ENCODE data around the gene GXYLT1. TPM values are rescaled to one million over a fixed set of nuclear protein-coding genes. Genes with fewer than 3 reads are reported as not detected.

GXYLT1 gene
- total RNA-seq, 1 experiment from 2014 or later, result 8.3 TPM

Other genes with a start within 250 kb of the GXYLT1 start
- 1.8 and 5.6 TPM in 2 replicates for gene YAF2, start 93.4 kb upstream of the GXYLT1 start, total RNA-seq (2014; rRNA removed; shearing (Covaris generic))
- 21.5 and 36.9 TPM in 2 replicates for gene ZCRB1, start 181.2 kb upstream of the GXYLT1 start, total RNA-seq (2014; rRNA removed; shearing (Covaris generic))
- 66.2 and 82.1 TPM in 2 replicates for gene PPHLN1, start 181.3 kb upstream of the GXYLT1 start, total RNA-seq (2014; rRNA removed; shearing (Covaris generic))